Inflammatory macrophage (primary cell): ENCODE measurements around the gene CELF4.

Experiments
- DNase-seq, 2 donors: peaks; one replicate each; pipeline ENCODE4 v3.0.0-alpha.2; 2020 to 2022

CELF4 gene

DNA sequence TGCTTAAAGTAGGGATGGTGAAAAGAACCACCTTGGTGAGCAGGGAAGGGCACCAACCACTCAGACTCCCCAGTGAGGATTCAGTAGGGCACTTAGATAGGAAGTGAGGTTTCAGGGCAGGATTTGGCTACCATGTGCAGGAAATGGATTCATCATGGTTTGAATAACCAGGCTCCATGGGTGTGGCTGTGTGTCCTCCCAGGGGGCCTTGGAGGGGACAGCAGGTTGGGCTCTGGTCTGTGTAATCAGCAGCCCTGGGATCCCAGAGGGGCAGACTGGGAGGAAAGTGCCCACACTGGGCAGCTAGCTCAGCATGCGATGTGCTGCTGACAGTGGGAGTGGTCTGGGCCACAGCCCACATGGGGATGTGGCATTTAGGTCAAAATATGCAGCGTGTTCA, 224.6 kb downstream of the CELF4 start:
- no peak for DNase-seq

DNA sequence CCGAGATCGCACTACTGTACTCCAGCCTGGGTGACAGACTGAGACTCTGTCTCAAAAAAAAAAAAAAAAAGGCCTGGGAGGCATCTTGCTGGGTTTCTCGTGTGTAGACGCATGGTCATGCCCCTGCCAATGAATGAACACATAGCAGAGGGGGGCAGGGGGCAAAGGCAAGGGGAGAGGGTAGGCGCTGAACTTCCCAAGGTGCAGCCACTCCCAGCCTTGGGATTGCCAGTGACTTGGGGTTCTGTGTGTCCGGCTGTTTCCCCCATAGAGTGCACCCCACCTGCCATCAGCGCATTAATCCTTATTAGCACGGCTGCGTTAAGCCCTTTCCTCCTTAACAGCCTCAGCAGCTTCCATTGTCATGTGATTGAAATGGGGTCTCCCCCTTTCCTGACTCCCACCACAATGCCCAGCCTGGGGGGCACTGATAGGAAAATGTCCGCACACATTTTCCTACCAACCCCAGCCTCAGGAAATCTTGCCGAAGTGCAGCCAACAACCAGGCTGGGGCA, 225.8 kb downstream of the CELF4 start:
- no peak for DNase-seq

DNA sequence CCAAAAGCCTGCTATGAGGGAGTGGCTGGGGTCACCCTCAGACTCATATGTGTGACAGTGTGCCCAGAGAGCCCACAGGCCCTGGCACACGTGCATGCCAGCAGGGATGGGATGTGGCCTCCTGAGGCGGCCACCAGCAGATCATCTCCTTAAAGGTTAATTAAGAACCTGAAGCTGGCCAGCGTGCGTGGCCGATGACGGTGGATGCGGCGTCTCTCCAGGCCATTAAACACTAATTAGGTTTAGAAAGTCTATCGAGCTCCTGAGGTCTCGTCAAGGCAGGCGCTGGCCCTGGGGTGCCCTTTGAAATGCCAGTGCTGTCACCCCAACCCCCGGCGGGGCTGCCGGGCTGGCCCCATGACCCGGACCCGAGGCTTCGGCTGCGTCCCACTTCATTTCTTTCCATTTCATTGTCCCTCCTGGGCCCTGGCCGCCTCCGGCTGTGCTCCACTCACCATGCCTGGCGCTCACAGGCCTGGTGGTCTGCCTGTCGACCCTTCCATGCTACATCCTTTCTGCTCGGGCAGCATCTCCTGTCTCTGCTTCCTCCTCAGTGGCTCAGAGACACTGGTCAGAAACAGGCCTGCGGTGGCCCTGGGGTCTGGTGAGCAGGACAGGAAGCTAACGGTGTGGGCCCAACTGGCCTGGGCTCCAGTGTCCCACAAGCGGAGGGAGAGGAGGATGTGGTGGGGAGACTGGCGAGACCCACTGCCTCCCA, 228.9 kb downstream of the CELF4 start:
- DNase-seq, result no peak

DNA sequence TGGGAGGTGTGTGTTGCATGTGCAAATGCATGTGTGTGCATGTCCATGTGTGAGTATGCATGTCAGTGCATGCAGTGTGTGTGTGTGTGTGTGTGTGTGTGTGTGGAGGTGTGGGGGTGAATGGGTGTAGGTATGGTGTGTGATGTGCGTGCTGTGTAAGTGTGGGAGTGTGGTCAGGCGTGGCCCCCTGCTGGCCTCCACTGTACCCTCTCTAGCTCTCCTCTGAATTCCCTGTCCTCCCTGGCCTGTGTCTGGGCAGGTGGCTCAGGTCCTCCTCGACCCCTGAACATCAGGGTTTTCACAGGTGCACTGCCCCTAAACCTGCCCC, 230.2 kb downstream of the CELF4 start:
- DNase-seq, result no peak

DNA sequence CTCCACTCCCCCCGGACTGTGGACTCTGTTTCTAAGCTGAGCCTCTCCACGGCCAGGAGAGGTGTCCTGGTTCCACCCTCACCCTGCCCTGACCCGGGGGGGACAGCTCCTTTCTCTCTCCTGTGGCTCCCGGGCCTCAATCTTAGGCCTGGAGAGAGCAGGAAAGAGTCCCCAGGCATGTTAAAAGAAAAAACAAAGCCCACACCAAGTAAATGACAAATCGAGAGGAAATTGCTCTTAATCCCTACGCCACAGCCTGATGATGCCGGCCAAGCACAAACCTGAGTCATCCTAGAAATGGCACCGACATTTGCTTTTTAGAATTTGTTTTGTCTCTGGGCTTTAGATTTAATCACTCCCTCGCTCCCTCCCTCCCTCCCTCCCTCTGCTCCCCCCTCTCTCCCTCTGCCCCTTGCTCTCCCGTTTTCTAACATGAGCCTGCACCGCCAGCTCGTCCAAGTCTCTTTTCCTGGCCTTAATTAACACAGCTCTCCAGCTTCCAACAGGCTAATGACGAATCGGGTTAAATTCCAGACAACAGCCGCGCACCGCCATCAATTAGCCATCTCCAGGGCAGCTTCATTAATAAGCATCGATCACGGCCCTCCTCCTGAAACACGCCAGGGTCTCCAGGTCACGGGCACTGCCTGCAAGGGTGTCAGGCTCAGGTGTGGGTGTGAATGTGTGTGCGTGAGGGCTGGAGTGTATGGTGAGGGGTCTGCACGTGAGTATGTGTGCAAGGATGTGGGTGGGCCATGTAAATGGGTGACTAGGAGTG, 230.8 kb downstream of the CELF4 start:
- no peak for DNase-seq

DNA sequence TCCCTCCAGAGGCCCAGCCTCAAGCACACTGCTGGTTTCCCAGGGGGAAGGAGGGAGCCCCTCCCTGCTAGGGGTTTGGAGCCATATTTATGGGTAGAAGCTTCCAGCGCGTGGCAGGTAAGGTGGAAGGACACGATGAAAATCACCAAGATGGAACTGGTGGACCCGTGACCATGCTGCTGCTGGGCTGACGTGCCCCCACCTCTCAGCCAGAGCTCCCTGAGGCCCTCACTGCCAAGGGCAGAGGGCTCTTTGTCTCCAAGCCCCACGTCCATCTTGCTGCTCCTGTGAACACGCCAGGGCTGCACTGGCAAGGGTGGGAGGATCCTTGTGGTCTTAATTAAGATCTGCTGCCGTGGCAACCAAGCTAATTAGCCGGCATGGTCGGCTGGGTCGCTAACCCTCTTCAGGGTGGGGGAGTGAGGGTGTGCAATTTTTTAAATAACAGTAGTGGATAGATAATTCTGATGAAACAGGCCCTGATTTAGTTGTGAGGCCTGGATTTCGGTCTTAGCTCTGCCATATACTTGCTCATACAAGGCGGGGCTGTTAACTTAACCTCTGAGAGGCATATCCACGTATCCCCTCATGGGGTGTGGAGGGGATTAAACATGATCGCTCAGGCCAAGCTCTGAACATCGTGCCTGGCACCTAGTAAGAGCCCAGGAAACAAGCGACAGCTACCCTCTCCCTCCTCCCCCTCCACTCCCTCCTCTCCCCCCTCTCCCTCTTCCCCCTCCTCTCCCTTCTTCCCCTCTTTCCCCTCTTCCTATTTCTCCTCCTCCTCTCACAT, 232.8 kb downstream of the CELF4 start:
- no peak for DNase-seq

DNA sequence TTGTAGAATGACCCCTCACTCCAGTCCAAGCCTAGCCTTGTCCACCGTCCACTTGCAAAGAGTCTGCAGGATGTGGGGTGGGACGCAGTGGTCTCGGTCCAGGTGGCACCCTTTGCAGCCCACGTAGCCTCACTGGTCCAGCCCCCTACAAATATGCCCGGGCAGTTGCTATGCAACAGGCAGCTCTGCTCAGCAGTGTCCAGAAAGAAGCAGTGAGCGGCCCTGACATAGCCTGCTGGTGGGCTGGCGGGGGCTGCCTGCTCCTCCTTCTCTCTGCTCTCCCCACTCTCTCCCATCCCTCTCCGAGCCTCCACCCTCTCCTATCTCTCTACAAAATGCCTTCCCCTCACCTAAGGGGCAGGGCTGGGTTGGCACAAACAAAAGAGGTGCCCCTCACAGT, 233.4 kb downstream of the CELF4 start:
- no peak for DNase-seq

DNA sequence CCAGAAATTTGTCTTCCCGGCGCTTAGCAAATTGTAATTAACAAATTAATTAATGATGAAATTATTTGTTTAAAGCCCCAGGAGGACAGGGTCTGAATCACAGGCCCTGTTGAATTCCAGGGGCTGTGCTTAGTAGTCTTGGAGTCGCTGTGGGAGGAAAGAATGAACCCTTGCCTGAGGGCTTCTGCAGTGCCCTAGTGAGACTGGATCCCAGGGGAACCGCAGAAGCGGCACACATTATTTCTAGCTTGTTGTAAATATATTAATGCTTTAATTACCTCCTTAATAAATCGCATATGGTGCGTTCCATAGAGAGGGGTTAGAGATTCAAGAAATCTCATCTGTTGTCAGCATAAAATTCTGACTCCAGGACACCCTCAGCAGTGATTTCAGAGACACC, 235.4 kb downstream of the CELF4 start:
- no peak for DNase-seq

DNA sequence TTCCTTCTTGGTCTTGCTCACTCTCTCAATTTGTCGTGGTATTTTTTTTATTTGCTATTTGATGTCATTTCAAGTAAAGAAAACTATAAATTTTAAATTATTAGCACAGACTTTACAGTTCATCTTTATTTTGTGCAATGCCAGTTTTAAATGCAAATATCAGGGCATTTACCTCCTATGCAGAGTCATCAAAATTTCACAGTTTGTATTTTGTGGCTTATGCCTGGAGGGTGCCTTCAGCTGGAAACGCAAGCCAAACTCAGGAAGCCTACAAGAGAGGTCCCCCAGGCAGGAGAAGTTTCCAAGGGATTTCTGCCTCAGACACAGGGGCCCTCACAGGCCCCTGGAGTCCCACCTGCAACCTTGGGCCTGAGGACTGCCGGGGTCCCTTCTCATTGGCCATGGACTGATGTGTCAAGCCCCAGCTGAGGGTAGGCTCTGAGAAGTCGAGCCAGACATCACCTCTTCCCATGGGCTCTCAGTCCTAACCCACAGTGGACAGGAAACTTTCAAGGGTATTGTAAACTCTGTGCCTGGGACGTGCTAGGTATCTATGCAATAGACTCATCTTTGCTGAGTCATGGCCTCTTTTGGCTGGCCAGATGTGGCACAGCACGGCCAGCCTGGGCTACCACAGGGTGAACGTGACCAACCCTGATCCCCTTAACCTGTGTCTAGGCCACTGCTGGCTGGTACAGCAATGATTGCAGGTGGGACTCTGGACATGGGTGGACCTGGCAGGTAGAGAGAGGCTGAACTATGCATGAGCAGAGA, 236.5 kb downstream of the CELF4 start:
- DNase-seq, result no peak

DNA sequence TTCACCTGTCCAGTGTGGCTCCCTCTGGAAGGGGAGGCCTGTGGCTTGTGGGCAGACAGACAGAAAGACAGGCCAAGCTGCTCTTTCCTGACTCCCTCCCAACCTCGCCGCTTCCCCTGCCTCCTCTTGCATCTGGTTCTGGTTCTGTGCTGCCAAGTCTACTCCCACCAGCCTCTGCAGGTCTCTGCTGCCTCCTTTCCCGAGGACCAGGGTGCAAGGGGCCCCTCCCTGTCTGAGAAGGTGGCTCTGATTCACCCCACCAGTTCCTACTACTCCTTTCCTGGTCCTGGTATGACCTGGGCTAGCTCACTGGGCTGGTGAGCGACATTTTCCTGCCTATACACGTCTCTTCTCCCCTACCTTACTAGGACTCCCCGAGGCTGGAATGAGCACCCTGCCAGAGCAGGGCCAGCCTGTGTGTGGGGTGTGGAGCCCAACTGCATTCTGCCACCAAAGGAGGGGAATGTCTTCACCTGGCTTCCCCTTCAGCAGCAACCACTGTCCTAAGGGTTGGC, 238.5 kb downstream of the CELF4 start:
- no peak for DNase-seq

DNA sequence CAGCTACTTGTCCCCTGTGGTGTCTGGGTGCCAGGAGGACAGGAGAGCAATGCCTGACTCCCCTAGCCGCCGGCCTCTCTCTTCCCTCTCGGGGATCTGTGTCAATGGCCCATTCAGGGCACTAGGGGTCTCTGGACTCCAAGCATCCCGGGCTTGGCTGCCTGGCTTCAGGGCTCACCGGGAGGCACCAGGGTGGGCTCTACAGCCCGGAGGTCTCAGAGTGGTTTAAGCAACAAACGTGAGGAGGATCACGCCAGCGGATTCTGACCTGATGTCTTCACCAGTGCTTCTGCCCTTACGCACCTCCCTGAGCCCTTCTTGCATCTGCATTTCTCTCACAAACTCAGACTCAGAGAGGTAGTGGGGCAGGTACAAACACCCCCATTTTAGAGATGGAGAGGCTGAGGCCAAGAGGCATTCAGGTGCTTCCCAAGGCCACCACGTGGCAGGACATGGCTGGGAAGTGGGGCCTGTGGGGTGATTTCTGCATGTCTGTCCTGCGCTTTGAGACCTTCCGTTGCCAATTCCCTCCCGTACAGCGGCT, 243.0 kb downstream of the CELF4 start:
- DNase-seq, result peak; percentile 4 to 20

DNA sequence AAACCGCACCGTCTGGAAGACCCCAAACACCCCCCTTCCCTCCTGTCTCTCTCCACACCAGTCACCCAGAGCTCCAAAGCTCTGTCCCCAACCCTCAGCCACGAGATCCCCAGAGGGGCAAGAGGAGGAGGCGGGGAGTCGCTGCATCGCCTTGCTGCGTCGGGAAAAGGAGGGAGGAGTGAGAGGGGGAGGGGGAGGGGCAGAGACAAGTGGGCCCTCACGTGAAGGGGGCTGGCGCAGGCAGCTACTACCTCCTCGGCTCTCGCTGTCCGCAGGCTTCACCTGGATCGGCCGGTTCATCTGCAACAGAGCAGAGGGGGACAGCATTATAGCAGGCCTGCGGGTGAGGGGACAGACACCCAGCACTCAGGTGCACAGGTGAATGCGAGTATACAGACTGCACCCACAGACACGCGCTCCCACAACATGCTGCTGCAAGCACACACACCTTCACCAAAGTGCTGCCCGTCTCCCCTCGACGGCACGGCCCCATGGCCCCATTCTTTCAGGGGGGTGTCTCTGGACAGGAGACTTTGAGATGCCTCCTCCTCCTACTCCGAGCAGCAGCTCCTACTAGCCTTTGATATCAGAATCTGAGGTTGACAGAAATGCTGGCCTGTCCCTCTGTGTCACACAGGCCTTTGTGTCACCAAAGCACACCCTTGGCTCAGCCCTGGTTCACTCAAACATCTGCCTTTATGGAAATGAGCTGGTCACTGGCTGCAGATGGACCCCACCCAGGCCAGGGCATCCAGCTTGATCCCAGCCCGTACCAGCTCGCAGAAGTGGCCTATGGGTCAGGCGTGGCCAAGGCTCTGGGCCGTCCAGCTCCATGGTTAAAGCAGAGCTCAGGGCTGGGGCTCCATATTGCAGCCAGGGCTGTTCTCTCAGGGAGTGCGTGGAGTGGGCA, 243.8 kb downstream of the CELF4 start:
- no peak for DNase-seq

DNA sequence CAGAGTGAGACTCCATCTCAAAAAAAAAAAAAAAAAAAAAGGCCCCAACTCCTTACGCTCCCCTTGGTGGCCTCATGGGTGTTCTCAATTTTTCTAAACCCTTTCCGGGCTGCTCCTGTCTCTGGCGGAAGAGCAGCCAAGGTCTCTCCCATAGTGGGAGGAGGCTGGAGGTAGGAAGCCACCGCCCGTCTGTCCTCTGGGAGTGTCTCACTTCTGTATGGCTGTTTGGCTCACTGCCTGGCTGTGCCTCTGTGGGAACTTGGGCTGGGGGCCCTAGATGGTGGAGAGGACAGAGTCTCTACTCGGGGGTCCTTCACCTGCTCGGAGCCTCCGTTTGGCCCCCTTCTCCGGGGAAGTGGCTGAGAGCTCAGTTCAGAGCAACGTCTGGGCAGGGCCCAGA, 245.3 kb downstream of the CELF4 start:
- no peak for DNase-seq

DNA sequence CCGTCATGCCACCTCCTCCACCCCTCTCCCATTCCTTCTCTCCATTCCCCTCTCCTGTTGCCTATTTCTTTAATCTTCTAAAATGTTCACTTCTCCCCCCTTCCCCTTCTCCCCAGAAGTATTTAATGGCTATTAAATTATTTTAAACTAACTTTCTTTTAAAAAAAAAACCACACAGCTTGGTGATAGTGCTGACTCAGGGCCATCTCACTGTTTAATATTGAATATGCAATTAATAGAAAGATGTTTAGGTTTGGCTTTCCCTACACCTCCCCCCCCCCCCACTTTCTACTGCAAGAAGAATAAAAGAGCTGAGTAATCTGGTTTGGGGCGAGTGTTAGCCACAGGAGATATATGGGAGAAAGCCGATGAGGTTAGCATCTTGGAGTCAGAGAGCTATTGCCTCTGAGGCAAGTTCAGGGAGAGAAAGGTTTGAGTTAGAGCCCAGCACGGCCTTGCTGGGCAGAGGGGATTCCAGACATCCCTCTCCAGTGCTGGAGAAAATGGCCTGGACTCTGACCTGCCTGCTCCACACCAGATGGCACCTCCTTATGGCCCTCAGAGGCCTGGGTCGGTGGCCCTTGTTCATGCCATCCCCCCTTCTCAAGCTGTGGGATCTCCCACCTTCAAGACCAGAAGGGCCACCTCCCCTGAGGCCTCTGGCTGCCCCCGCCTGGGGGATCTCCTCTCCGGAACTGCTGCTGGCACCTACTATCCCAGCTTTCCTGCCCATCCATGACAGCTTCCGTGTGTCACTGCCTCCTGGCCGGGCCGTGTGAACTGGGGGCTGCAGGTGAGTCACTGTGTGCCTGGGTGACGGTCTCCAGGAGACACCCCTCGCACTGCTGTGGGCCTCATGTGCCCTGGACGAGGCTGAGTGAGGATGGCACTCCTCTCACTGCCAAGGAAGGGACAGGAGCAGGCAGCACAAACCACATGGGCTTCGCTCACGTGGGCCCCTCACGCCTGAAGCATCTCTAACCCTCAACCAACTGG, 246.9 kb downstream of the CELF4 start:
- no peak for DNase-seq

DNA sequence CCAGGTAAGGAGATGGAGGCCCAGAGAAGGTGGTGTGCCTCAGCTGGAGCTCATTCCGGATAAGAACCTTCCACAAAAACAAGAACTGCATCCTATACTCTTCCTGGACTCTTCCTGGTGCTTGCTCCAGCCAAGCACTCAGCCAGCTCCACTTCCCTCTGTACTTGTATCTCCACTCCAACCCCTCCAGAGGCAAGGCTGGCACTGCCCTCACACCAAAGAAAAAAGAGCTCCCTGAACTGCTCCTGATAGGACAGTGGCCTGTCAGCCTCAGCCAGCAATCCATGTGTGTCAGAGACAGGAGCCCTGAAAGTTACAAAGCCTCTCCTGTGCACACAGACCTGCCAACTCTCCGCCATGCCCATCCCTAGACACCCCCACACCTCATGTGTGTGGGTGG, 248.1 kb downstream of the CELF4 start:
- DNase-seq, result no peak

DNA sequence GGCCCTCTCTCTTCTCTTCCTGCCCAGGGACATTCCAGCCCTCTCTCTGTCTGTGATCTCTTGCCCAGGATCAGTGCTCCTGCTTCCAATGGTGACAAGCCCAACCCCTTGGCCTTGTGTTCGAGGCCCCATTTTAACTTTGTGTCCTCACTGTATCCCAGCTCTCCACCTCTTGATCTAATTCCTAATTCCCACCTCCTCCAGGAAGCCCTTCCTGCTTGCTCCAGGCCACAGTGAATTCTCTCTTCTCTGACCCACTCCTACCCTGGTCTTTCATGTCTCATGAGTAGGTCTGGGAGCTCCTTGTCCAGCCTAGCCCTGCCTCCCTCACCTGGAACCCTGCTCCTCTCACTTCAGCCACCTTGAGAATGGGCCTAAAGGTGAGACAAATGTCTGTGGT, 249.1 kb downstream of the CELF4 start:
- no peak for DNase-seq

DNA sequence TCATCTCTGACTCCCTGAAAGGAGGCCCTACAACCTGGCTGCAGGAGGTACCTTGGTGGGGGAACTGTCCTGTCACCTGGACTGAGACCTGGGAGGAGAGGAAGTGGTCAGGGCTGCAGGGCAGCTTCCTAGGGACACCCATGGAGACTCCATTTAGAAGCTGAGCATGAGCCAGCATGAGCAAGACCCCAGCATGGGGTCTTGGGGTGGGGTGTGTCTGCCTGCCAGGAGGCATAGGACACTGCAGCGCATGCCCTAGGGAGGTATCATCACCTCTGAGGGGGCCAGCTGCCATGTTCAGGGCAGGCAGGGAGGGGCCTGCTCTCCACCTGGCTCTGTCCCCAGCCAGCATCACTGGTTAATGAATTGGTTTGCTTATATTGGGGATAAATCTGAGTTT, 249.7 kb downstream of the CELF4 start:
- no peak for DNase-seq

DNA sequence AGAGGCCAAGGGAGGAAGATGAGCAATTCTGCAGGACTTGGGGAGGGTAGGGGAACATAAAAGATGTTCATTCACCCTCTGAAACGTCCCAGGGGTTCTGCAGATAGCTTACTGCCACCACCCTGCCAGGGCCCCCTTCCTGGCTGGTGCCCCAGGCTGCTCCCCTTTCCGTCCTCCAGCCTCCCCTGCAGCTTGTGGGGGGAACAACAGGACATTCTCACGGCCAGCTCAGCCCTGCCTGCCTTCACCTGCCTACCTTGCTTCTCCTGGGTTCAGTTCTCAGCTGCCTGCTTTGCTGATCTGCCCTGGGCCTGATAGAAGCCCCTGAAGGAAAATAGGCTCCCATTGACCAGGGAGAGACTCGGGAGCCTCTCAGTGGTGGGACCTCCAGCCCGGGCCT, 251.1 kb downstream of the CELF4 start:
- DNase-seq, result no peak

DNA sequence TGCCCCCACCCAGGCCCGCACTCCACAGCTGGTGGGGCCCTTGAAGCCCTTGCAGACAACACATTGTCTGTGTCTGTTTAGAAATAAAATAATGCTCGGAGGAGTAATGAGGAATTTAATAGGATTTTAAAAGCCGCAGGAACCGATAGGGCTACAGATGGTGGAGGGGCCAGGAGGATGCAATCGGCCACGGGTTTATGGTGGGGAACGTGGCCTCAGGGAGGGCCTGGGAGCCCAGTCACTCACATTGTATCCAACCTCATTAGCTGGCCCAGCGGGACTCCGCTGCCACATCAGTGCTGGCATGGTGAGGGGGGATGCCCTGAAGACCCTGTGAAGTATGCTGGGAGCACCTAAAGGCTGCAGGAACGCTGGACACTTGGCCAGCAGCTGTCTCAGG, 252.0 kb downstream of the CELF4 start:
- no peak for DNase-seq

DNA sequence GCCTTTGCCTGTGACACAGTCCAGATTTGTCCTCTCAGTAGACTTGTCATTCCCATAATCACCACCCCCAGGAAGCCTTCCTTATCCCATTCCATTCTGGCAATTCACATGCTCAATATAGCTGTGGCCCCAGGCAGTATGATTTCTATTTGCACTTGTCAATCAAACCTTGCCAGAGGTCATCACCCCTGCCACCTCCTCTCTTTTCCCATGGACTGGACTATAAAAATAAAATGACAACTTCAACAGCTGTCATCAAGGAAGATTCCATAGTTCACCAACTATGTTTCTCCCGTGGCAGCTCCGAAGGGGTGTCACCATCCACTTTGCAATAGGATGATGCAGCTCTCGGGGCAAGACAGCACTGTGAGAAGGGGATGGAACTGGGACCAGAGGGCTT, 255.7 kb downstream of the CELF4 start:
- no peak for DNase-seq
